Sigmoid colon (tissue), 7 donors: ENCODE results near the gene SLC46A1. TPM values are rescaled to one million over a fixed set of nuclear protein-coding genes. Genes with fewer than 3 reads are reported as not detected.

Experiments
- DNase-seq: peaks from one replicate; pipeline ENCODE4 v3.0.0-alpha.2; 2019
- H3K27ac ChIP-seq, 4 donors: fragments of 200-600 bp; sonication (generic); one replicate each; pipeline ENCODE4 v1.5.1; 2016 to 2019; ENCODE audit warnings: mild to moderate bottlenecking in 1 of 4
- H3K27me3 ChIP-seq, 3 donors: fragments of 200-600 bp; sonication (generic); one replicate each; pipeline ENCODE4 v1.5.1; 2019; ENCODE audit warnings: mild to moderate bottlenecking in 1 of 3
- H3K36me3 ChIP-seq, 4 donors: fragments of 200-600 bp; sonication (generic); one replicate each; pipeline ENCODE4 v1.5.1; 2016 to 2019
- H3K4me1 ChIP-seq, 4 donors: fragments of 200-600 bp; sonication (generic); one replicate each; pipeline ENCODE4 v1.5.1; 2017 to 2019
- H3K4me3 ChIP-seq, 4 donors: fragments of 200-600 bp; sonication (generic); one replicate each; pipeline ENCODE4 v1.5.1; 2017 to 2019; ENCODE audit warnings: mild to moderate bottlenecking in 2 of 4, moderate library complexity in 1 of 4
- H3K9me3 ChIP-seq, 4 donors: fragments of 200-600 bp in 3 of 4; sonication (generic) in 3 of 4; one replicate each; pipeline versions ENCODE4 v1.5.1 to v1.6.1; 2013 to 2019
- CTCF ChIP-seq, 4 experiments: fragments of 450-650 bp in 3 of 4; fragments of 200-600 bp in 1 of 4; IDR thresholded peaks; one replicate each; pipeline ENCODE4 v1.5.1; 2016 to 2019; ENCODE audit warnings: antibody characterized with exemption in 4 of 4, mild to moderate bottlenecking in 3 of 4, moderate library complexity in 2 of 4
- EP300 ChIP-seq, 4 donors: sonication (generic); formaldehyde crosslinking; IDR thresholded peaks; one replicate each; pipeline ENCODE4 v1.6.1; 2017; ENCODE audit warnings: antibody characterized with exemption in 4 of 4
- POLR2A ChIP-seq, 2 donors: fragments of 450-650 bp; IDR thresholded peaks; one replicate each; pipeline ENCODE4 v1.6.1; 2016; ENCODE audit warnings: antibody characterized with exemption in 2 of 2, mild to moderate bottlenecking in 2 of 2, moderate library complexity in 2 of 2
- POLR2AphosphoS5 ChIP-seq, 4 donors: sonication (generic); formaldehyde crosslinking; IDR thresholded peaks; one replicate each; pipeline ENCODE4 v1.6.1; 2017; ENCODE audit warnings: antibody characterized with exemption in 4 of 4
- WGBS, 2 donors: extraction: QIAGEN DNeasy Blood & Tissue Kit; methylation state at CpG; one replicate each; pipeline ENCODE4 v1.1.7; 2013; 5-methylcytosine and 5-hydroxymethylcytosine counted together
- intact Hi-C: fragments of 100-400 bp; cut with DNase I; formaldehyde crosslinking; loops from one replicate; pipeline ENCODE4 v1.15.1; 2023
- polyA plus RNA-seq, 3 donors: library from polyadenylated mRNA; stranded (reverse); fragments of 200-250 nt; gene quantifications; one replicate each; pipeline ENCODE4 v1.2.3, GENCODE V29; 2013
- total RNA-seq, 4 donors: library from RNA; depleted of rRNA; stranded (reverse); fragments of >200 nt; gene quantifications; one replicate each; pipeline ENCODE4 v1.1.0, GENCODE V29; 2016
- donor health status: healthy with polysubstance abuse.
- donor health status: Bipolar disorder and iron deficiency.
- donor health status: healthy.

SLC46A1 gene
- total and polyA plus RNA-seq, 7 donors: 2.7 to 8.6 (median 4.4) TPM

- Histone ChIP-seq H3K4me3 (no peak overlapping the region), H3K27me3 (no peaks in the 10 kb centered on the region), H3K27ac (no peak overlapping the region), H3K4me1 (no peaks in the 10 kb centered on the region), H3K36me3 (peaks cover 4 to 72% (median 19%) of the 10 kb centered on the region in 4 donors), H3K9me3 (no peaks in the 10 kb centered on the region)
- no peak for TF ChIP-seq CTCF (IDR thresholded peaks at IDR 0.05)
- no peak for TF ChIP-seq EP300 (IDR thresholded peaks at IDR 0.05)
- no peak for TF ChIP-seq POLR2A (IDR thresholded peaks at IDR 0.05)
- no peak for TF ChIP-seq POLR2AphosphoS5 (IDR thresholded peaks at IDR 0.05)
- intact Hi-C loops: no loop called here
- whole genome bisulfite sequencing, 2 donors: 89 to 93% methylated on average over 6 of the region's 6 CpGs
- DNase-seq: no peak
These were observed 10.0 kb downstream of the SLC46A1 start for GRCh38 chr17:28395968-28396367.

GRCh38 chr17:28395426-28395825 lies 10.6 kb downstream of the SLC46A1 start:
- WGBS, 2 donors: 67 to 84% methylated on average over 2 of the region's 2 CpGs
- Histone ChIP-seq H3K9me3 (no peaks in the 10 kb centered on the region), H3K4me3 (no peak overlapping the region), H3K27me3 (no peaks in the 10 kb centered on the region), H3K27ac (no peak overlapping the region), H3K36me3 (peaks cover 7 to 77% (median 24%) of the 10 kb centered on the region in 4 donors), H3K4me1 (no peaks in the 10 kb centered on the region)
- intact Hi-C loops: no loop called here
- no peak for DNase-seq
- TF ChIP-seq POLR2AphosphoS5 (IDR thresholded peaks at IDR 0.05) (no peak), POLR2A (IDR thresholded peaks at IDR 0.05) (no peak), CTCF (IDR thresholded peaks at IDR 0.05) (no peak), EP300 (IDR thresholded peaks at IDR 0.05) (no peak)

- H3K4me3 ChIP-seq: no peak overlapping the region
- 82 to 84% methylated on average over 7 of the region's 7 CpGs for WGBS, 2 donors
- intact Hi-C loops: no loop called here
- H3K27me3 ChIP-seq: no peaks in the 10 kb centered on the region
- H3K9me3 ChIP-seq: no peaks in the 10 kb centered on the region
- peaks cover 11 to 86% (median 28%) of the 10 kb centered on the region in 4 donors for H3K36me3 ChIP-seq
- H3K27ac ChIP-seq: no peak overlapping the region
- DNase-seq: no peak
- no peaks in the 10 kb centered on the region for H3K4me1 ChIP-seq
- no peak for TF ChIP-seq POLR2A (IDR thresholded peaks at IDR 0.05)
- TF ChIP-seq EP300 (IDR thresholded peaks at IDR 0.05): no peak
- TF ChIP-seq CTCF (IDR thresholded peaks at IDR 0.05): no peak
- TF ChIP-seq POLR2AphosphoS5 (IDR thresholded peaks at IDR 0.05): no peak
These were observed 11.5 kb downstream of the SLC46A1 start for GRCh38 chr17:28394337-28395116.

- H3K27me3 ChIP-seq: no peaks in the 10 kb centered on the region
- no peaks in the 10 kb centered on the region for H3K9me3 ChIP-seq
- H3K36me3 ChIP-seq: peaks cover 13 to 87% (median 44%) of the 10 kb centered on the region in 4 donors
- H3K4me1 ChIP-seq: no peaks in the 10 kb centered on the region
- no peak overlapping the region for H3K27ac ChIP-seq
- WGBS, 2 donors: 82 to 90% methylated on average over 10 of the region's 10 CpGs
- no peak overlapping the region for H3K4me3 ChIP-seq
- intact Hi-C loops: no loop called here
- DNase-seq: no peak
- no peak for TF ChIP-seq POLR2A (IDR thresholded peaks at IDR 0.05)
- no peak for TF ChIP-seq CTCF (IDR thresholded peaks at IDR 0.05)
- no peak for TF ChIP-seq POLR2AphosphoS5 (IDR thresholded peaks at IDR 0.05)
- no peak for TF ChIP-seq EP300 (IDR thresholded peaks at IDR 0.05)
These were observed 13.5 kb downstream of the SLC46A1 start for GRCh38 chr17:28392491-28392890.
